Natural killer cell treated with Interleukin-12 subunit alpha and Interleukin-12 subunit beta and Interleukin-15 and Interleukin-18, amount 100 ng/mL, for 72 hours (primary cell): Measurements from ENCODE around the gene ZBED5. TPM values are rescaled to one million over a fixed set of nuclear protein-coding genes. Genes with fewer than 3 reads are reported as not detected.
"Not testable (repeated sequence)": the region's sequence is repeated elsewhere in the genome, so short reads cannot be mapped to it uniquely, and the experiment has no call there.

Source experiments
- ATAC-seq, 2 donors: fragments of 150-1000 bp; cut with Tn5 transposase in 1 of 2; sonication (Bioruptor Pico), chemical (Tn5 transposase) in 1 of 2; 2 replicates each; pipeline ENCODE4 v1.10.0; 2021
- DNase-seq: peaks from one replicate; pipeline ENCODE4 v3.0.0; 2022; ENCODE audit warnings: low spot score
- H3K27ac Mint-ChIP-seq, 2 donors: 1 replicate in 1 of 2; 2 replicates in 1 of 2; pipeline ENCODE4 v1.8.0; 2022; ENCODE audit warnings: mixed read lengths in 2 of 2, mild to moderate bottlenecking in 1 of 2, moderate library complexity in 1 of 2
- H3K27me3 Mint-ChIP-seq, 2 donors: 1 replicate in 1 of 2; 2 replicates in 1 of 2; pipeline ENCODE4 v1.8.0; 2022; ENCODE audit warnings: mixed read lengths in 2 of 2
- H3K36me3 Mint-ChIP-seq: one replicate; pipeline ENCODE4 v1.8.0; 2022; ENCODE audit warnings: mixed read lengths
- H3K4me1 Mint-ChIP-seq, 2 donors: 1 replicate in 1 of 2; 2 replicates in 1 of 2; pipeline ENCODE4 v1.8.0; 2022; ENCODE audit warnings: low read depth in 2 of 2, mixed read lengths in 2 of 2, mild to moderate bottlenecking in 1 of 2
- H3K4me3 Mint-ChIP-seq: one replicate; pipeline ENCODE4 v1.8.0; 2022; ENCODE audit warnings: mixed read lengths
- H3K9me3 Mint-ChIP-seq: 2 replicates; pipeline ENCODE4 v1.8.0; 2022; ENCODE audit warnings: mixed read lengths
- total RNA-seq, 2 donors: library from RNA; stranded (reverse); gene quantifications; one replicate each; pipeline ENCODE4 v1.2.3, GENCODE V29; 2022

Gene ZBED5
- total RNA-seq, 2 donors from 2014 or later: 34.5 to 37.1 TPM

DNA sequence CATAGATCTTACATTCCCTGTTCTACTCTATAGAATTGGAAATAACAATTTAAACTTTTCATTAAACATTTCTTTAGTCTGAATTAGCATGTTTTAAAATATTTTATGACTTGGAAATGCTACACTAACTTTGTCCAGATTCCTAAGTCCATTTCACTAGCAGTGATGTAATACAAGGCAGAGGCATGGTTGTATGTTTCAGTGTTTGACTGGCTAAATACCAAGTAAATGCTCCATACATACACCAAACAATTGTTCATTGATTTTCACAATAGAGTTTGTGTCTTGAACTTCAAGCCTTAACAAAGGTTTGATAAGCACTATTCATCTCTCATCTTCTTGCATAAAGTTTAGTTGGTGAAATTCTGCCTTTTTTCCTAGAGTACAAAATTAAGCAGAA, 13.5 kb downstream of the ZBED5 start:
- Mint-ChIP-seq H3K4me1 (no peaks in the 10 kb centered on the region), H3K27me3 (no peaks in the 10 kb centered on the region), H3K9me3 (no peaks in the 10 kb centered on the region), H3K4me3 (no peak overlapping the region), H3K27ac (no peak overlapping the region), H3K36me3 (no peaks in the 10 kb centered on the region)
- ATAC-seq (no peak), DNase-seq (no peak)

DNA sequence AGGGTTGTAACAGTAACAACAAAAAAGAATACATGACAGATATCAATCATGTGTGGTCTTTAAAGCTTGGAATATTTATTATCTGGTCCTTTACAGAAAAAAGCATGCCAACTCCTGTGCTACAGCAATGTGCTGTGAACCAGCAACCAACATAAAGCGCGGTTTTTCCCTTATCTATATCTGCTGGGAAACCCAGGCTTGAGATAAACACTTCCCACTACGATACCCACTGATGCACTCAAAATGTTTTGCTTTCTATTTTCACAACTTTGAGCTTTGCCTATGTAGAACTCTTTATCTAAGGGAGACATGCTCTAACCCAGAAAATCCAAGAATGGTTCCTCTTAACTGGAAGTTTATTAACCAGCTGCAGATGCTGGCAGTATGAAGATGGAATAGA, 19.0 kb downstream of the ZBED5 start:
- Mint-ChIP-seq H3K27me3 (peaks cover 0 to 9% of the 10 kb centered on the region in 2 donors), H3K4me1 (no peaks in the 10 kb centered on the region), H3K9me3 (no peaks in the 10 kb centered on the region), H3K4me3 (no peak overlapping the region), H3K27ac (no peak overlapping the region), H3K36me3 (no peaks in the 10 kb centered on the region)
- ATAC-seq (no peak), DNase-seq (no peak)

DNA sequence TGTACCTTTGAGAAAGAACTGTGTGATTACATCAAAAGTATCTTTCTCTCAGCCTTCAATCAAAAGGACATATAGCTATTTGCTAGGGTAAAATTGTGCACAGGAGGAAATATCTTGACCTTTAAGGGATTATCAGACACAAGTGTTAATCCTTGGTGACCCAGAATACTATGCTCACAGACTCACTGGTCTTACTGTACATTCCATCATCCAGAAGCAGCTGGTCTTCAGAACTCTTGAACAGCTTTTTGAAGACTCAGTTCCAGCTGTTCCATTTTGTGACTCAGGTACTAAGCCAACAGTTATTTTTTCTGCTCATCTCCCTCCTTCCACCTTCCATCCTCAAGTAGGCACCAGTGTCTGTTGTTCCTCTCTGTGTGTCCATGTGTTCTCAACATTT, 19.8 kb downstream of the ZBED5 start:
- H3K9me3 Mint-ChIP-seq: no peaks in the 10 kb centered on the region
- H3K27ac Mint-ChIP-seq: no peak overlapping the region
- peaks cover 0 to 9% of the 10 kb centered on the region in 2 donors for H3K27me3 Mint-ChIP-seq
- H3K36me3 Mint-ChIP-seq: no peaks in the 10 kb centered on the region
- ATAC-seq (no peak), DNase-seq (no peak)
- no peaks in the 10 kb centered on the region for H3K4me1 Mint-ChIP-seq
- H3K4me3 Mint-ChIP-seq: no peak overlapping the region

DNA sequence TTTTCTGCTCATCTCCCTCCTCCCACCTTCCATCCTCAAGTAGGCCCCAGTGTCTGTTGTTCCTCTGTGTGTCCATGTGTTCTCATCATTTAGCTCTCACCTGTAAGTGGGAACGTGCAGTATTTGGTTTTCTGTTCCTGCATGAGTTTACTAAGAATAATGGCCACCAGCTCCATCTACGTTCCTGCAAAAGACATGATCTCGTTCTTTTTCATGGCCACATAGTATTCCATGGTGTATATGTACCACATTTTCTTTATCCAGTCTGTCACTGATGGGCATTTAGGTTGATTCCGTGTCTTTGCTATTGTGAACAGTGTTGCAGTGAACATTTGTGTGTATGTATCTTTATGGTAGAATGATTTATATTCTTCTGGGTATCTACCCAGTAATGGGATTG, 21.0 kb downstream of the ZBED5 start:
- not testable (repeated sequence) for DNase-seq, H3K9me3 Mint-ChIP-seq, H3K27ac Mint-ChIP-seq, H3K4me1 Mint-ChIP-seq, ATAC-seq, H3K36me3 Mint-ChIP-seq, H3K4me3 Mint-ChIP-seq
- H3K27me3 Mint-ChIP-seq: peaks cover 0 to 12% of the 10 kb centered on the region in 2 donors

DNA sequence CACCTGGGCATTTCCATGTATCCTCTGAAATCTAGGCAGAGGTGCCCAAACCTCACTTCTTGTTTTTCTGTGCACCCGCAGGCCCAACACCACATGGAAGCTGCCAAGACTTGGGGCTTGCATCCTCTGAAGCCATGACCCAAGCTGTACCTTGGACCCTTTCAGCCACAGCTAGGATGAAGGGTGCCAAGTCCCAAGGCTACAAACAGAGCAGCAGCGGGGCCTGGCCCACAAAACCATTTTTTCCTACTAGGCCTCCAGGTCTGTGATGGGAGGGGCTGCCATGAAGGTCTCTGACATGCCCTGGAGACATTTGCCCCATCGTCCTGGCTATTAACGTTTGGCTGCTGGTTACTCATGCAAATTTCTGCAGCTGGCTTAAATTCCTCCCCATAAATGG, 28.7 kb downstream of the ZBED5 start:
- peaks cover 0 to 6% of the 10 kb centered on the region in 2 donors for H3K4me1 Mint-ChIP-seq
- no peaks in the 10 kb centered on the region for H3K36me3 Mint-ChIP-seq
- H3K27ac Mint-ChIP-seq: no peak overlapping the region
- no peak for ATAC-seq
- no peak overlapping the region for H3K4me3 Mint-ChIP-seq
- peaks cover 0 to 2% of the 10 kb centered on the region in 2 donors for H3K27me3 Mint-ChIP-seq
- no peaks in the 10 kb centered on the region for H3K9me3 Mint-ChIP-seq
- DNase-seq: no peak

DNA sequence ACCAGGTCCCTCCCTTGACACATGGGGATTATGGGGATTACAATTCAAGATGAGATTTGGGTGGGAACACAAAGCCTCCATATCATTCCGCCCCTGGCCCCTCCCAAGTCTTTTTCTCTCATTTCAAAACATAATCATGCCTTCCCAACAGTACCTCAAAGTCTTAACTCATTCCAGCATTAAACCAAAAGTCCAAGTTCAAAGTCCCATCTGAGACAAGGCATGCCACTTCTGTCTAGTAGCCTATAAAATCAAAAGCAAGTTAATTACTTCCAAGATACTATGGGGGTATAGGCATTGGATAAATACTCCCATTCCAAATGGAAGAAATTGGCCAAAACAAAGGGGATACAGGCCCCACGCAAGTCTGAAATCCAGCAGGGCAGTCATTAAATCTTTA, 29.5 kb downstream of the ZBED5 start:
- Mint-ChIP-seq H3K36me3 (no peaks in the 10 kb centered on the region), H3K4me1 (peaks cover 0 to 6% of the 10 kb centered on the region in 2 donors), H3K9me3 (no peaks in the 10 kb centered on the region), H3K4me3 (no peak overlapping the region), H3K27ac (no peak overlapping the region), H3K27me3 (peaks cover 0 to 2% of the 10 kb centered on the region in 2 donors)
- DNase-seq (no peak), ATAC-seq (no peak)

DNA sequence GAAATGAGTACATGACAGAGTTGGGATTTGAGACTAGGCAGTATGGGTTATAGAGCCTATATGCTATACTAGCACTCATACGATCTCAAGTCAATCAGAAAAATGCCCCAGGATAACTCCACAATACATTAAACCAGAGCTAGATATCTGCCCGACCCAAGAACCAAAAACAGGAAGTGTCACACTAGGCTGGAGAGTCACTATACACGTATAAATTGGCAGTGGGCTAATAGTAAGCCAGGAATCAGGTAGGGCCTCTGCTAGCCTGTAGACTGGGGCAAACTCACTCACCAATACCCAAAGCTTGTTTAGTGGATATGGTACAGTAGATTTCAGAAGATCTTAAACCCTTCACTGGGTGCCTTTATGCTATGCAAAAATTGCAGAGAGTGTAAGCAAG, 33.0 kb downstream of the ZBED5 start:
- Mint-ChIP-seq H3K27ac (no peak overlapping the region), H3K36me3 (no peaks in the 10 kb centered on the region), H3K27me3 (no peaks in the 10 kb centered on the region), H3K4me1 (peaks cover 0 to 6% of the 10 kb centered on the region in 2 donors), H3K9me3 (no peaks in the 10 kb centered on the region), H3K4me3 (no peak overlapping the region)
- ATAC-seq (no peak), DNase-seq (no peak)

DNA sequence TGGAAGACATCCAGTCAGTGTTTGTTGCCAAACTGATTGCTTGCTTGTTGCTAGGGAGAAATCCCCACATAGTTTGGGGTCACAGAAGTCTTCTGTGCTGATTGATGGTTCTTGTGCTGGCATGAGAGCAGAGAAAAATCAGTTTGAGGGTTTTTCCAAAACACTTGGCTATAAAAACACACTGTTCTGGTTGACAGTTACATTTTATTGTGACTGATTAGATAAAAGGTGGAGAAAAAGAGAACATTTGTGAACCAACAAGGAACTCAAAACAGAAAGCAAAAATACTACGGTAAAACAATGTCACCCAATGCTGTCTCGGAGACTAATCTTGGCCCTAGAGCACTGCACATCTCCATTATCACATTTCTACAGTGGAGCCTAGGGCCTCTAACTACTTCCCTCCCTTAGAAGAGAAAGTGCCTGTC, 34.7 kb downstream of the ZBED5 start:
- DNase-seq (no peak), ATAC-seq (no peak)
- H3K4me1 Mint-ChIP-seq: peaks cover 0 to 6% of the 10 kb centered on the region in 2 donors
- H3K9me3 Mint-ChIP-seq: no peaks in the 10 kb centered on the region
- no peak overlapping the region for H3K4me3 Mint-ChIP-seq
- no peaks in the 10 kb centered on the region for H3K36me3 Mint-ChIP-seq
- no peaks in the 10 kb centered on the region for H3K27me3 Mint-ChIP-seq
- H3K27ac Mint-ChIP-seq: no peak overlapping the region

DNA sequence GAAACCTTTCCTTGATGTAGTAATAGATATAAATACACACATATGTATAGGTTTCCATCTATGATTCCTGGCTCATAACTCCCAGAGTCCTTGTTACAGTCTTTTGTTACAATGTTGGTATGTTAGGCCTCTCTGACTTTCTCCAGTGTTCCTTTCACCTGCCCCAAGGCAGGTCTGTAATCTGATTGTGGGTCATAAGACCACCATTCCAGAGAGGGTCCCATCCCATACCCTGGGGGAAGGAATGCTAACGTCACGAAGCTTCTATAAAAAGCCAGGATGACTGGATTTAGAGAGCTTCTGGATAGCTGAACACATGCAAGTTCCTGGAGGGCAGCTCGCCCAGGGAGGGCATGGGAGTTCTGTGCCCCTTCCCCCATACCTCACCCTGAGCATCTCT, 35.4 kb downstream of the ZBED5 start:
- not testable (repeated sequence) for H3K27ac Mint-ChIP-seq, H3K27me3 Mint-ChIP-seq, H3K9me3 Mint-ChIP-seq, ATAC-seq, H3K4me1 Mint-ChIP-seq, H3K4me3 Mint-ChIP-seq, DNase-seq, H3K36me3 Mint-ChIP-seq

DNA sequence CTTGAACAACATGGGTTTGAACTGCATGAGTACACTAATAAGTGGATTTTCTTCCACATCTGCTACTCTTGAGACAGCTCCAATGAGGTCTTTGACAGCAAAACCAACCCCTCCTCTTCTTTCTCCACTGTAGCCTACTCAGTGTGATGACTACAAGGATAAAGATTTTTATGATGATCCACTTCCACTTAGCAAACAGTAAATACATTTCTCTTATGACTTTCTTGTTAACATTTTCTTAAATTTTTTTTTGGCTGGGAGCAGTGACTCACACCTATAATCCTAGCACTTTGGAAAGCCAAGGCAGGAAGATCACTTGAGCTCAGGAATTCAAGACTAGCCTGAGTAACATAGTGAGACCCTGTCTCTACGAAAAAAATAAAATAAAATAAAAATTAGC, 39.3 kb downstream of the ZBED5 start:
- no peaks in the 10 kb centered on the region for H3K9me3 Mint-ChIP-seq
- peaks cover 15 to 20% of the 10 kb centered on the region in 2 donors for H3K27me3 Mint-ChIP-seq
- DNase-seq (no peak), ATAC-seq (no peak)
- H3K4me3 Mint-ChIP-seq: no peak overlapping the region
- no peaks in the 10 kb centered on the region for H3K36me3 Mint-ChIP-seq
- no peak overlapping the region for H3K27ac Mint-ChIP-seq
- peaks cover 0 to 7% of the 10 kb centered on the region in 2 donors for H3K4me1 Mint-ChIP-seq

DNA sequence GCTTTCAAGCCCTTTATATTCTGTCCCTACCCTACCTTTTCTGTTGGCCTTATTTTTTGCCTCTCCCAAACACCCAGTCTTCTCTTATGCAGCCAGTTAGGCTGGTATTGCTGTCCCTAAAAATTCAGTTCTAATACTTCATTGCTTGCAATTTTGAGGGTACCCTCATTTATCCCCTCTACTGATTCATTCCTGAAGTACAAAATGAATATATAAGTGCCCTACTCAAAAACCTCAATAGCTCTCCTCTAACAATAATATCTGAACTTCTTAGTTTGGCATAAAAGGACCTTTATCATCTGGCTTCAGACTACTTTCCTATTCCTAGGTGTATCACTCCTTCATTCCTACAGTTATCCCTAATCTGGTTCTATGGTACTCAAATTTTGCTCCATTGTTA, 43.9 kb downstream of the ZBED5 start:
- H3K27me3 Mint-ChIP-seq: peaks cover 20 to 23% of the 10 kb centered on the region in 2 donors
- peaks cover 9 to 18% of the 10 kb centered on the region in 2 donors for H3K4me1 Mint-ChIP-seq
- ATAC-seq: no peak
- no peak for DNase-seq
- H3K36me3 Mint-ChIP-seq: no peaks in the 10 kb centered on the region
- H3K27ac Mint-ChIP-seq: no peak overlapping the region
- H3K4me3 Mint-ChIP-seq: no peak overlapping the region
- H3K9me3 Mint-ChIP-seq: no peaks in the 10 kb centered on the region

DNA sequence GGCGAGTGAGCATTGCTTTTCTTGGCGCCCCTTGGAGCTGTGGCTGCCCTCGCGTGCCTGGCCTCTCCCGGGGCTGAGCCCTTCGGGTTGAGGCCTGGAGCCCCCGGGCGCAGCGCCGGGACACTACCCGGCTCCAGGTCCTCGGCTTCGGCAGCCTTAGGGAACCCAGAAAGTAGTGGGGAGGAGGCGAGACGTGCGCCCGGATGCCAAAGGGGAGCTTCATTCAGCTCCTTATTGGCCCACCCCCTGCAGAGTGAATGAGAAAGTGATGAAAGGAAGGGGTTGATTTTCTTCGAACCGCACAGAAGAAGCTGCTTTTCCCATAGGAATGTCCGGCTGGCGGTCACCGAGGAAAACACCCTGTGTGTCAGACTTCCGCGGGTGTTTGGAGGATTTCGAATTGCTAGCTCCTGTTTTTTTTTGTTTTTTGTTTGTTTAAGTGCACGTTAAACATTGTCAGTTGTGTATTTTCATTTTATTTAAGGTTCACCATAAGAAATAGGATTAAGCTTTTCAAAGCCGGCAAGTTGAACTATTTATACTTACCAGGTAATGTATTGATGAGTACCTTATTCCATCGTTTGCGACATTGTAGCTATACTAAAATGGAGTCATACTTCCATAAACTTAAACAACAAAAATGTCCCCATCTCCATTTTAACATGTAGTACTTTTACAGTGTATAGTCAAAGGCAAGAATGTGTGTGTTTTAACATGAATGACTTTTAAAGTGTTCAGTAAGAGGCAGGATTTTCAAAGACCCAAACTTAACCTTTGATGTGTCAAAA, 48.3 kb downstream of the ZBED5 start:
- DNase-seq (peak; percentile 65), ATAC-seq (peak; percentile 7 to 34)
- H3K27me3 Mint-ChIP-seq: peaks cover 8 to 16% of the 10 kb centered on the region in 2 donors
- peak overlapping the region; percentile 92 for H3K4me3 Mint-ChIP-seq
- peaks cover 27% of the 10 kb centered on the region for H3K36me3 Mint-ChIP-seq
- peaks cover 29 to 40% of the 10 kb centered on the region in 2 donors for H3K4me1 Mint-ChIP-seq
- no peaks in the 10 kb centered on the region for H3K9me3 Mint-ChIP-seq
- H3K27ac Mint-ChIP-seq: peak overlapping the region; percentile 92 to 97

DNA sequence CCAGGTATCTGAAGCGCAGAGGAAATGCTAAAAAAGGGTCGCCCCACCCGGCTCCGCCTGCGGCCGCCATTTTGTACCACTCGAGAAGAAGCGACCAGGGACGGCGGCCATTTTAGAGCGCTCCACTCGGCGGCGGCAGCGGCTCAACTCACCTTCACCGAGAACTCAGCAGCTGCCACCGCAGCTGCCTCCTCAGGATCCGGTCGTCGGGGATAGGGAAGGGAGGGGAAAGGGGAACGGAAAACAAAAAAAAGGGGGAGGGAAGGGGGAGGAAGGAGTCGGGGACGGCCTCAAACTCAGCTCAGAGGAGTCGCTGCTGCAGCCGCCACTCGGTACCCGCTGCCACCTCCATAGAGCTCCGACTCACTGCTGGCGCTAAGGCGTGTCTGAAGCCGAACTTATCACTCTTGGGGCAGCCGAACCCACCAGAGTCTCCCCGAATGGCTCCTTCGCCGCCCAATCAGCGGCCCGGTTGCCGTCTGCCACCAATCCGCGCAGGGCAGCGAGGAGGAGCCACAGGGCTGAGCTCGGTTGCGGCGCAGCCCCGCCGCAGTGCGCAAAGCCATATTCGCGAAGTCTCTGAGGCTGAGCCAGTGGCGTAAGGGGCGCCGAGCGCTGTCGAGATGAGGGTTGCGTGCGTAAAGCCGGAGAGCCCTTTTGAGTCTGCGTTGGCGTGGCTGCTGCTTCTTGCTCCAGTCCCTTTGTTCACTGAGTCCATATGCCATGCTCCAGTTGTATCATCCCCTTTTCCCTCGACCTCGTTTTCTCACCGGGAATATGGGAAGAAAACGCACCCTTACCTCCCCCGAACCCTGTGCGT, 49.1 kb downstream of the ZBED5 start, which contains the start of gene EIF4G2:
Gene EIF4G2, minus strand, starts transcription at position 374 of the 820 bp plus-strand sequence.
- H3K9me3 Mint-ChIP-seq: no peaks in the 10 kb centered on the region
- peak within 1 kb of the TSS; percentile 92 for H3K4me3 Mint-ChIP-seq
- peak; percentile 97 to 98 for ATAC-seq
- peaks cover 35 to 40% of the 10 kb centered on the region in 2 donors for H3K4me1 Mint-ChIP-seq
- peaks cover 0 to 8% of the 10 kb centered on the region in 2 donors for H3K27me3 Mint-ChIP-seq
- peak within 1 kb of the TSS; percentile 92 to 97 for H3K27ac Mint-ChIP-seq
- DNase-seq: peak; percentile 98
- peaks cover 35% of the 10 kb centered on the region for H3K36me3 Mint-ChIP-seq

DNA sequence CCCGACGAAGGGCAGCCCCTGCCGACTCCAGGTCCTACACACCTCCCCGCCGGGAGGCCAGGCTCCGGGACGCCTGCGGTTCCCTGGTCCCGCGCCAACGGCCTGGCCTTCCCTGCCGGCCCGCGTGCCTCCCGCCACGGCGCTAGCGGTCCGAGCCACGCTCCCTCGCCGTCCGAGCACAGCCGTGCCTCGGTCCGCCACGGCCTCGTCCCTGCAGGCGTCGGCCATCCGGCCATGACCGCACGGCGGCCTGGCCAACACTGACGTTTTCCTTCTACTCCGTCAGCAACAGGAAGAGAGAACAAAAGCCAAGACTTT, 49.7 kb downstream of the ZBED5 start:
- H3K9me3 Mint-ChIP-seq: no peaks in the 10 kb centered on the region
- no peak for ATAC-seq
- H3K27ac Mint-ChIP-seq: peak overlapping the region; percentile 92 to 97
- H3K4me3 Mint-ChIP-seq: peak overlapping the region; percentile 92
- H3K4me1 Mint-ChIP-seq: peaks cover 40 to 45% of the 10 kb centered on the region in 2 donors
- DNase-seq: no peak
- H3K36me3 Mint-ChIP-seq: peaks cover 41% of the 10 kb centered on the region
- H3K27me3 Mint-ChIP-seq: peaks cover 0 to 8% of the 10 kb centered on the region in 2 donors
